ENCODE results near the gene CTNNBIP1.
A peak's percentile ranks its signal among the peaks of the same experiment; 100 is the strongest.

The CTNNBIP1 gene

DNA sequence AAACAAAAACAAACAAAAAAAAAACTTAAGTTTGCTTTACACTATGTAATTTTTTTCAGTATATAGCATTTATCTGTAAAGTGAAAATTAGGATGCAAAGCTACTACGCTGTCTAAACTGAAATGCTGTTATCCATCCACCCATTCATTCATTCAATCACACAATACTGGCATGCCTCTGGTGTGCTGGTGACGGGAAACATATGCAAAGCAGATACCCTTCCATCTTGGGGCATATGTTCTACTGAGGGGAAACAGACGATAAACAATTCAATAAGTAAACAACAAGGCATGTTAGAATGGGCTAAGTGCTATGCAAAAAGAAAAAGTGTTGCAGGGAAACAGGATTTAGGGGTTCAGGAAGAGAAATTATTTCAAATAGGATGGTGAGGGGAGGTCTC, 89.5 kb downstream of the CTNNBIP1 start:
- peaks cover 4% of the 10 kb centered on the region for H3K79me1 ChIP-seq (replicated peaks; ENCODE audit: low read length, poor library complexity, severe bottlenecking)
- H3K27ac ChIP-seq (ENCODE audit: low read length, poor library complexity, severe bottlenecking), result no peak overlapping the region
- no peak overlapping the region for H2AK5ac ChIP-seq (ENCODE audit: low read length, severe bottlenecking)
- no peaks in the 10 kb centered on the region for H3K27me3 ChIP-seq (ENCODE audit: control insufficient read depth in 1 of 2, insufficient read depth in 1 of 2, low read length in 2 of 2)
- WGBS, result 90% methylated on average over 3 of the region's 3 CpGs
- no peak for DNase-seq
- H3K23ac ChIP-seq (ENCODE audit: low read length in 2 of 2), result no peak overlapping the region
- no peak overlapping the region for H3K18ac ChIP-seq (ENCODE audit: low read depth in 1 of 2, low read length in 2 of 2)
- H2BK15ac ChIP-seq (ENCODE audit: low read depth, poor library complexity, severe bottlenecking), result no peak overlapping the region
- H2AFZ ChIP-seq (ENCODE audit: low read depth, low read length), result no peak overlapping the region
- no peak overlapping the region for H2BK5ac ChIP-seq (ENCODE audit: low read depth, low read length, poor library complexity, severe bottlenecking)
- no peak overlapping the region for H2BK12ac ChIP-seq (ENCODE audit: low read length in 2 of 2)
- H3K4me1 ChIP-seq (ENCODE audit: control insufficient read depth, insufficient read depth, low read depth, low read length), result peaks cover 13% of the 10 kb centered on the region
- H3K4ac ChIP-seq (ENCODE audit: low read depth in 1 of 2, low read length in 2 of 2), result no peak overlapping the region
- no peak overlapping the region for H3K9ac ChIP-seq (ENCODE audit: low read length)
- H4K8ac ChIP-seq (ENCODE audit: low read length), result no peak overlapping the region
- H2BK120ac ChIP-seq (ENCODE audit: low read depth, low read length), result no peak overlapping the region
- H3K36me3 ChIP-seq (ENCODE audit: control insufficient read depth in 1 of 2, insufficient read depth in 2 of 2, low read depth in 1 of 2, low read length in 2 of 2), result no peaks in the 10 kb centered on the region
- no peak overlapping the region for H3K4me3 ChIP-seq (ENCODE audit: insufficient read depth in 1 of 2, low read depth in 1 of 2, low read length in 2 of 2)
- no peak overlapping the region for H4K91ac ChIP-seq (ENCODE audit: low read length)
- H3K4me2 ChIP-seq (ENCODE audit: low read length, poor library complexity, severe bottlenecking), result no peak overlapping the region
- H3K9me3 ChIP-seq (ENCODE audit: control insufficient read depth, low read length), result no peaks in the 10 kb centered on the region
- no peak overlapping the region for H3K14ac ChIP-seq (ENCODE audit: low read length in 2 of 2)

DNA sequence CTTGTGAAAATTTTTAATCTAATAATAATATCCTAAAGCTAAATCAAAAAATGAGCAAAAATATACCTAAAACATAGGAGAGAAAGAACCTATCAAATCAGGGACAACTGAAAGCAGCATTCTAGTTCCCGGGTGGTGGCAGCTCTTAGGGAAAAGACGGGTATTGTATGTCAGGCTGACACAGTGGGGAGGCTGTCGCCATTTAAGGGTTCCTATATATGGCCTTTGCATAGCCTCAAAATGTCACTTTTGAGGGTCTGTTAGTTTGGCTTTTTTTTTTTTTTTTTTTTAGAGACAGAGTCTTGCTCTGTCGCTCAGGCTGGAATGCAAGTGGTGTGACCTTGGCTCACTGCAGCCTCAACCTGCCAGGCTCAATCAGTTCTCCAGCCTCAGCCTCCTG, 92.3 kb downstream of the CTNNBIP1 start:
- Histone ChIP-seq H3K4me3 (ENCODE audit: insufficient read depth in 1 of 2, low read depth in 1 of 2, low read length in 2 of 2) (no peak overlapping the region), H3K23ac (ENCODE audit: low read length in 2 of 2) (no peak overlapping the region), H3K18ac (ENCODE audit: low read depth in 1 of 2, low read length in 2 of 2) (no peak overlapping the region), H3K9ac (ENCODE audit: low read length) (no peak overlapping the region), H3K27ac (ENCODE audit: low read length, poor library complexity, severe bottlenecking) (no peak overlapping the region), H3K4me1 (ENCODE audit: control insufficient read depth, insufficient read depth, low read depth, low read length) (no peaks in the 10 kb centered on the region), H3K36me3 (ENCODE audit: control insufficient read depth in 1 of 2, insufficient read depth in 2 of 2, low read depth in 1 of 2, low read length in 2 of 2) (no peaks in the 10 kb centered on the region), H3K14ac (ENCODE audit: low read length in 2 of 2) (no peak overlapping the region), H4K91ac (ENCODE audit: low read length) (no peak overlapping the region), H3K4ac (ENCODE audit: low read depth in 1 of 2, low read length in 2 of 2) (no peak overlapping the region), H2BK120ac (ENCODE audit: low read depth, low read length) (no peak overlapping the region), H2AK5ac (ENCODE audit: low read length, severe bottlenecking) (no peak overlapping the region), H3K79me1 (replicated peaks; ENCODE audit: low read length, poor library complexity, severe bottlenecking) (peaks cover 9% of the 10 kb centered on the region), H3K9me3 (ENCODE audit: control insufficient read depth, low read length) (no peaks in the 10 kb centered on the region), H3K4me2 (ENCODE audit: low read length, poor library complexity, severe bottlenecking) (no peak overlapping the region), H3K27me3 (ENCODE audit: control insufficient read depth in 1 of 2, insufficient read depth in 1 of 2, low read length in 2 of 2) (no peaks in the 10 kb centered on the region), H2AFZ (ENCODE audit: low read depth, low read length) (no peak overlapping the region), H2BK12ac (ENCODE audit: low read length in 2 of 2) (no peak overlapping the region), H2BK15ac (ENCODE audit: low read depth, poor library complexity, severe bottlenecking) (no peak overlapping the region), H4K8ac (ENCODE audit: low read length) (no peak overlapping the region), H2BK5ac (ENCODE audit: low read depth, low read length, poor library complexity, severe bottlenecking) (no peak overlapping the region)
- WGBS, result 97% methylated on average over 3 of the region's 4 CpGs
- DNase-seq, result no peak

DNA sequence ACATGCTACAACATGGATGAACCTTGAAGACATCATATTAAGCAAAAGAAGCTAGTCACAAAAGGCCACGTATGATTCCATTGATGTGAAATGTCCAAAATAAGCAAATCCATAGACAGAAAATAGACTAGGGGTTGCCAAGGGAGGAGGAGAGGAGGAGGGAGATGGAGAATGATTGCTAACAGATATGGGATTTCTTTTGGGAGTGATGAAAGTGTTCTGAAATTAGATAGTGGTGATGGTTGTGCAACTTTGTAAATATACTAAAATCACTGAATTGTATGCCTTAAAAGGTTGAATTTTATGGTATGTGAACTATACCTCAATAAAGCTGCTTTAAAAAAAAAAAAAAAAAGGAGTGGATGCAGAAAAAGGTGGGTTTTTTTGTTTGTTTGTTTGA, 93.9 kb downstream of the CTNNBIP1 start:
- Histone ChIP-seq H4K8ac (ENCODE audit: low read length) (no peak overlapping the region), H2AFZ (ENCODE audit: low read depth, low read length) (no peak overlapping the region), H4K91ac (ENCODE audit: low read length) (no peak overlapping the region), H3K79me1 (replicated peaks; ENCODE audit: low read length, poor library complexity, severe bottlenecking) (peaks cover 12% of the 10 kb centered on the region), H3K4ac (ENCODE audit: low read depth in 1 of 2, low read length in 2 of 2) (no peak overlapping the region), H3K9me3 (ENCODE audit: control insufficient read depth, low read length) (no peaks in the 10 kb centered on the region), H2AK5ac (ENCODE audit: low read length, severe bottlenecking) (no peak overlapping the region), H2BK12ac (ENCODE audit: low read length in 2 of 2) (no peak overlapping the region), H3K14ac (ENCODE audit: low read length in 2 of 2) (no peak overlapping the region), H2BK120ac (ENCODE audit: low read depth, low read length) (no peak overlapping the region), H2BK15ac (ENCODE audit: low read depth, poor library complexity, severe bottlenecking) (no peak overlapping the region), H3K9ac (ENCODE audit: low read length) (no peak overlapping the region), H3K18ac (ENCODE audit: low read depth in 1 of 2, low read length in 2 of 2) (no peak overlapping the region), H3K4me3 (ENCODE audit: insufficient read depth in 1 of 2, low read depth in 1 of 2, low read length in 2 of 2) (no peak overlapping the region), H3K4me2 (ENCODE audit: low read length, poor library complexity, severe bottlenecking) (no peak overlapping the region), H2BK5ac (ENCODE audit: low read depth, low read length, poor library complexity, severe bottlenecking) (no peak overlapping the region), H3K27me3 (ENCODE audit: control insufficient read depth in 1 of 2, insufficient read depth in 1 of 2, low read length in 2 of 2) (no peaks in the 10 kb centered on the region), H3K36me3 (ENCODE audit: control insufficient read depth in 1 of 2, insufficient read depth in 2 of 2, low read depth in 1 of 2, low read length in 2 of 2) (no peaks in the 10 kb centered on the region), H3K27ac (ENCODE audit: low read length, poor library complexity, severe bottlenecking) (no peak overlapping the region), H3K23ac (ENCODE audit: low read length in 2 of 2) (no peak overlapping the region), H3K4me1 (ENCODE audit: control insufficient read depth, insufficient read depth, low read depth, low read length) (no peaks in the 10 kb centered on the region)
- DNase-seq, result no peak
- 92% methylated on average over 1 of the region's 1 CpG for WGBS

DNA sequence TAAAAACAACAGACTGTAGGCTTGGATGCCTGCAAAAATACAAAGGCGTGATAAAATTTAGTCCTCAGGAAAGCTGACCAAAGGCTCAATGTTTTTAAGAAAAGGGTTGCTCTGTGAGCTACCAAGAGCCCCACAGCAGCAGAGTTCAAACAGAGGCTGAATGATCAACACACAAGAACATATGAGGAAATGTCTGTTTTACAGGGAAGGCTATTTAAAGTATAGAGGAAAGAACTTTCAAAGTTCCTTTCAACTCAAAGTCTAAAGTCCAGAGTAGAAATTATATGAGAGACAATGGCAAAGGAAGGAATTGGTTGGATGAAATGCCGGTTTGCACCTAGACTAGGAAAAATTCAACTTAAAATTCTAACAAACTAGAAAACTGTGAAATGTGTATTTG, 94.9 kb downstream of the CTNNBIP1 start:
- H3K18ac ChIP-seq (ENCODE audit: low read depth in 1 of 2, low read length in 2 of 2), result no peak overlapping the region
- no peaks in the 10 kb centered on the region for H3K36me3 ChIP-seq (ENCODE audit: control insufficient read depth in 1 of 2, insufficient read depth in 2 of 2, low read depth in 1 of 2, low read length in 2 of 2)
- H2BK12ac ChIP-seq (ENCODE audit: low read length in 2 of 2), result no peak overlapping the region
- H3K9me3 ChIP-seq (ENCODE audit: control insufficient read depth, low read length), result no peaks in the 10 kb centered on the region
- H2BK15ac ChIP-seq (ENCODE audit: low read depth, poor library complexity, severe bottlenecking), result no peak overlapping the region
- no peak overlapping the region for H3K4me2 ChIP-seq (ENCODE audit: low read length, poor library complexity, severe bottlenecking)
- no peak overlapping the region for H3K23ac ChIP-seq (ENCODE audit: low read length in 2 of 2)
- no peak overlapping the region for H3K4me3 ChIP-seq (ENCODE audit: insufficient read depth in 1 of 2, low read depth in 1 of 2, low read length in 2 of 2)
- no peak overlapping the region for H3K9ac ChIP-seq (ENCODE audit: low read length)
- no peak overlapping the region for H4K91ac ChIP-seq (ENCODE audit: low read length)
- no peak overlapping the region for H2AFZ ChIP-seq (ENCODE audit: low read depth, low read length)
- H3K4ac ChIP-seq (ENCODE audit: low read depth in 1 of 2, low read length in 2 of 2), result peak overlapping the region in 1 of 2 experiments; percentile 41
- no peaks in the 10 kb centered on the region for H3K4me1 ChIP-seq (ENCODE audit: control insufficient read depth, insufficient read depth, low read depth, low read length)
- no peak overlapping the region for H4K8ac ChIP-seq (ENCODE audit: low read length)
- WGBS, result 93% methylated on average over 1 of the region's 2 CpGs
- peaks cover 10% of the 10 kb centered on the region for H3K79me1 ChIP-seq (replicated peaks; ENCODE audit: low read length, poor library complexity, severe bottlenecking)
- no peak for DNase-seq
- no peak overlapping the region for H3K27ac ChIP-seq (ENCODE audit: low read length, poor library complexity, severe bottlenecking)
- no peak overlapping the region for H2BK120ac ChIP-seq (ENCODE audit: low read depth, low read length)
- H2BK5ac ChIP-seq (ENCODE audit: low read depth, low read length, poor library complexity, severe bottlenecking), result no peak overlapping the region
- no peak overlapping the region for H2AK5ac ChIP-seq (ENCODE audit: low read length, severe bottlenecking)
- H3K27me3 ChIP-seq (ENCODE audit: control insufficient read depth in 1 of 2, insufficient read depth in 1 of 2, low read length in 2 of 2), result no peaks in the 10 kb centered on the region
- no peak overlapping the region for H3K14ac ChIP-seq (ENCODE audit: low read length in 2 of 2)
